Dendritic cell treated with granulocyte-macrophage colony-stimulating factor and Interleukin-4, amounts not matched to agents 40 ng/mL and 50 ng/mL, for 4 days (primary cell): ENCODE results near the gene PHETA2.
"Not testable (repeated sequence)": the region's sequence is repeated elsewhere in the genome, so short reads cannot be mapped to it uniquely, and the experiment has no call there.

Source experiments
- H3K27ac Mint-ChIP-seq: one replicate; pipeline ENCODE4 v1.8.0; 2022; ENCODE audit warnings: mild to moderate bottlenecking, mixed read lengths
- H3K27me3 Mint-ChIP-seq: one replicate; pipeline ENCODE4 v1.8.0; 2022; ENCODE audit warnings: mild to moderate bottlenecking, mixed read lengths
- H3K36me3 Mint-ChIP-seq: one replicate; pipeline ENCODE4 v1.8.0; 2022; ENCODE audit warnings: low read depth, mixed read lengths
- H3K4me1 Mint-ChIP-seq: one replicate; pipeline ENCODE4 v1.8.0; 2022; ENCODE audit warnings: low read depth, mixed read lengths
- H3K4me3 Mint-ChIP-seq: one replicate; pipeline ENCODE4 v1.8.0; 2022; ENCODE audit warnings: mild to moderate bottlenecking, moderate library complexity, mixed read lengths
- H3K9me3 Mint-ChIP-seq: one replicate; pipeline ENCODE4 v1.8.0; 2022; ENCODE audit warnings: mixed read lengths
- intact Hi-C: fragments of 100-400 bp; cut with micrococcal nuclease; formaldehyde crosslinking; loops from one replicate; pipeline ENCODE4 v1.15.0; 2022

Gene PHETA2

DNA sequence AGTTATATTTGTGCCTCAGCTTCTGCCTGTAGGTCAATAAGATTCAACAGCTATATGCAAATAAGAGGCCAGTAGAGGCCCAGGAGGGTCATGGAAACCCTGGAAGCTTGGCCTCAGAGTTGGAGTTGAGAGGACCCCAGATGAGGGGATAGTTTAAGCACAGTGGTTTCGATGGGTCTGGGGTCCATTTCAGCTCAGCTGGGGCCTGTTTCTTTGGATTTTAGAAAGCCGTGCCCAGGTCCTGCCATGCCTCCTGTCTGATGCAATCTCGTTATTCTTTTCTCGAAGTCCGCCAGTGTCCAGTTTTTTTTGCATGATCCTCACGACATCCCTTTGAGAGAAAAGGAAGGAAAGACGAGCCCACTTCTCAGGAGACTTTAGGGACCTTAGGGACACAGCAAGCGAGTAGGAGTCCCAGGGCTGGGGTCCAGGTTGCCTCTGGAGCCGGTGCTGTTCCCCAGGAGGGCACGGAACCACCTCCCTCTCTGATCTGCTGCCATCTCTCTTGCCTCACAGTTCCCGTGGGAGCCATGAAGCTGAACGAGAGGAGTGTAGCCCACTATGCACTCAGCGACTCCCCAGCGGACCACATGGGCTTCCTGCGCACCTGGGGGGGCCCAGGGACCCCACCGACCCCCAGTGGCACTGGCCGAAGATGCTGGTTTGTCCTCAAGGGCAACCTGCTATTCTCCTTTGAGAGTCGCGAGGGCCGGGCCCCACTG, 2.9 kb downstream of the PHETA2 start:
- intact Hi-C loops = no loop called here
- H3K4me1 Mint-ChIP-seq = peaks cover 60% of the 10 kb centered on the region
- peaks cover 60% of the 10 kb centered on the region for H3K36me3 Mint-ChIP-seq
- peak overlapping the region; percentile 98 for H3K27ac Mint-ChIP-seq
- H3K4me3 Mint-ChIP-seq = no peak overlapping the region
- no peaks in the 10 kb centered on the region for H3K27me3 Mint-ChIP-seq
- H3K9me3 Mint-ChIP-seq = no peaks in the 10 kb centered on the region

DNA sequence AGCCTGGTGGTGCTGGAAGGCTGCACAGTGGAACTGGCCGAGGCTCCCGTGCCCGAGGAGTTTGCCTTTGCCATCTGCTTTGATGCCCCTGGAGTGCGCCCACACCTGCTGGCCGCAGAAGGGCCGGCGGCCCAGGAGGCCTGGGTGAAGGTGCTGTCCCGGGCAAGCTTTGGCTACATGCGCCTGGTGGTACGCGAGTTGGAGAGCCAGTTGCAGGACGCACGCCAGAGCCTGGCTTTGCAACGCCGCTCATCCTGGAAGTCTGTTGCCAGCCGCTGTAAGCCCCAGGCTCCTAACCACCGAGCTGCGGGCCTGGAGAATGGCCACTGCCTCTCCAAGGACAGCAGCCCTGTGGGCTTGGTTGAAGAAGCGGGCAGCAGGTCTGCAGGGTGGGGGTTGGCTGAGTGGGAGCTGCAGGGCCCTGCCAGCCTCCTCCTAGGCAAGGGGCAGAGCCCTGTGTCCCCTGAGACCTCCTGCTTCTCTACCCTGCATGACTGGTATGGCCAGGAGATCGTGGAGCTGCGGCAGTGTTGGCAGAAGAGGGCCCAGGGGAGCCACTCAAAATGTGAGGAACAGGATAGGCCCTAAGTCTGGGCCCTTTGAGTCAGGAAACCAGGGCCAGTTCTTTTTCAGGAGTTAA, 3.6 kb downstream of the PHETA2 start:
- Mint-ChIP-seq H3K27me3 (no peaks in the 10 kb centered on the region), H3K9me3 (no peaks in the 10 kb centered on the region), H3K4me1 (peaks cover 60% of the 10 kb centered on the region), H3K27ac (peak overlapping the region; percentile 98), H3K36me3 (peaks cover 67% of the 10 kb centered on the region), H3K4me3 (no peak overlapping the region)
- intact Hi-C loops = loop anchor here (2.0 kb wide), 1 partner anchor 111 kb away; no protein-coding TSS in a partner anchor

DNA sequence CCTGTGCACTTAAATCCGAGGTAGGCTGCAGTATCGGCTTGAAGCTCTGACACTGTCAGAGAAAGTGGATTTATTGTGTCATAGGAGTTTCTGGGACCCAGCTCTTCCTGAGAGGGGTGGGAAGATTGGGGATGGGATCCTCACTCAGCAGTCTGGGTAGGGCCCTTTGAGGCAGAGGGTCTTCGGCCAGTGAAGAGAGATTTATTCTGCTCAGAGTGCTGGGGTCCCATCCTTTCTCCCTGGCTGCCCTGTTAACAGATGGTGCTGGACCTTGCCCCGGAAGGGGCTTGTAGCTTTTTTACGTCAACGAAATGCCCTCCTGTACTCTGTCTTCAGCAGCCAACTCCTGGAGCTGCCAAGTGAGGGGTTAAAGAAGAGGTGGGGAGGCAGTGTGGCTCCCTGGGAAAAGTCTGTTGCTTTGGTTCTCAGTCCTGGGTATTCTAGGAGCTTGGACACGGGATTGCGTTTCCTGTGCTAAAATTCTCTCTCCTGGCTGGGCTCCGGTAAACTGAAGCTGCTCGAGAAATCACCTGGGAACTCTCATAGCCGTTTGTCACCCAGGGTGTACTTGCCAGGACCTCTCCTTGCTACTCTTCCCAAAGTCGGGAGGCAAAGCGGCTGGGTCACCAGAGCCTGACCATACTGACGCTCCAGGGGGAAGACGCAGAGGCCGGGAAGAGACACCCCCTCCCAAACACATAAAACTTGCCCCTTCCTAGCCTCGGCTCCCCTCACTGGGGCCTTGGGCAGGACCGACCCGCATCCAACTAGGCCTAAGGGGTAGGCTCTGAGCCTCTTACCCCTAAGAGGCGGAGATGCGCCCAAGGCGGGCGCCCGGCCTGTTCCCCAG, 4.6 kb downstream of the PHETA2 start:
- peak overlapping the region; percentile 98 for H3K27ac Mint-ChIP-seq
- peaks cover 75% of the 10 kb centered on the region for H3K36me3 Mint-ChIP-seq
- peaks cover 52% of the 10 kb centered on the region for H3K4me1 Mint-ChIP-seq
- peak overlapping the region; percentile 85 for H3K4me3 Mint-ChIP-seq
- H3K9me3 Mint-ChIP-seq = no peaks in the 10 kb centered on the region
- intact Hi-C loops = loop anchor here (1.0 to 2.0 kb wide), 3 partner anchors 8 to 112 kb away; partner anchors contain the start of genes NAGA and NDUFA6
- no peaks in the 10 kb centered on the region for H3K27me3 Mint-ChIP-seq

DNA sequence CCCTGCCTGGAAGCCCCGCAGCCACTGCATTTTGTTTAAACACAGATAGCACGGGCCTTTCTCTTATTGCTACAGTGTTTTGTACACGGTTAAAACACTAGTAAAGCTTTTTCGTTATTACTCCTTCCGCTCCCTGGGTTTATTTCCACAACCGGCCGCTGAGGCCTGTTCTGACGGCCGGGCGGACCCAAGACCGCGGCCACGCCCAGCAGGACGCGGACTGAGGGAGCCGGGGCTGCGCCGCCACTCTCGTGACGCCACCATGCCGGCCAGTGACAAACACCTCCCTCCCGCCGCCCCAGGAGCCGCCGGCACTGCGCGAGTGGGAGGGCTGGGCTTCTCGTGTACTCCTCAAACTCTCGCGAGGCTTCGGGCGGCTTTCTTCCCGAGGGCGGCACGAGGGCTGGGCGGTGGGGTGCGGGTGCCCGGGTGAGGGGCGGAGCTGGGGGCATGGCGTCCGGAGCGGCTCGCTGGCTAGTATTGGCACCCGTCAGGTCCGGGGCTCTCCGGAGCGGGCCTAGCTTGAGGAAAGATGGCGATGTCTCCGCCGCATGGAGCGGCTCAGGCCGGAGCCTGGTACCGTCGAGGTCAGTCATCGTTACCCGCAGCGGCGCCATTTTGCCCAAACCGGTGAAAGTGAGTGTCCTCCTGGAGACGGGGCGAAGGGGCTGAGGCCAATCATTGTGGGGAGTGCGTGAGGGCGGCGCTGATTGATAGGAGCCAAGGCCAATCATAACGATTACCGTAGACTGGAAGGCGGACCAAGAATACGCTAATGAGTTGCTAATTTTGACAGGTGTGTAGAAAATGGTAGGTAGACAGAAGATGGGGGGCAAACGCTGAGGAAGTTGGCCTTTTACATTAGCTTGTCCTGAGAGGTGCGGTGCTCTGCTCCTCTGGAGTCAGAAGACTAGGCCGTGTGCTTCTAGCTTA, 5.5 kb downstream of the PHETA2 start, which contains the start of gene SMDT1:
SMDT1 (plus strand) TSS at position 382 of the 933 bp plus-strand sequence; CDS start at position 451, 69 bp downstream.
- Mint-ChIP-seq H3K27ac (peak within 1 kb of the TSS; percentile 98), H3K9me3 (no peaks in the 10 kb centered on the region), H3K4me3 (peak within 1 kb of the TSS; percentile 85), H3K27me3 (no peaks in the 10 kb centered on the region), H3K36me3 (peaks cover 84% of the 10 kb centered on the region), H3K4me1 (peaks cover 60% of the 10 kb centered on the region)
- intact Hi-C loops = loop anchor here (1.0 to 2.0 kb wide), 3 partner anchors 9 to 113 kb away; partner anchors contain the start of genes NAGA and NDUFA6

DNA sequence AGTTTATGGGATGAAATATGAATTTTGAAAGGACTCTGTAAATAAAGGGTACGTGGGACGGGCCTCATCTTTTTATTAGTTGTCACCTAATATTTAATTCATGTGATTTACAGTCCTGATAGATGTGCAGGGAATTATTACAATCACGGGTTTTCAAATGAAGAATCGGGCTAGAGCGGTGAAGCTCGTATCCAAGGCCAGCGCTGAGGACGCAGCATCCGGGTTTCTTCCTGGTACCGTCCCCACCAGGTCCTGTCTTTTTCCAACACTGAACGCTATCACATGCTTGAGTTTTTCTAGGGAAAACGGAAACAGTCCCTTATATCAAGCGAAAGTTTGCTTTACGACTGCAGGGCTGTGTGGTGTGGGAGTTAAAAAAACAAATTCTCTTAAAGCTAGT, 6.2 kb downstream of the PHETA2 start:
- Mint-ChIP-seq H3K4me3 (peak overlapping the region; percentile 85), H3K4me1 (peaks cover 58% of the 10 kb centered on the region), H3K27me3 (no peaks in the 10 kb centered on the region), H3K9me3 (no peaks in the 10 kb centered on the region), H3K27ac (peak overlapping the region; percentile 98), H3K36me3 (peaks cover 86% of the 10 kb centered on the region)
- intact Hi-C loops = no loop called here

DNA sequence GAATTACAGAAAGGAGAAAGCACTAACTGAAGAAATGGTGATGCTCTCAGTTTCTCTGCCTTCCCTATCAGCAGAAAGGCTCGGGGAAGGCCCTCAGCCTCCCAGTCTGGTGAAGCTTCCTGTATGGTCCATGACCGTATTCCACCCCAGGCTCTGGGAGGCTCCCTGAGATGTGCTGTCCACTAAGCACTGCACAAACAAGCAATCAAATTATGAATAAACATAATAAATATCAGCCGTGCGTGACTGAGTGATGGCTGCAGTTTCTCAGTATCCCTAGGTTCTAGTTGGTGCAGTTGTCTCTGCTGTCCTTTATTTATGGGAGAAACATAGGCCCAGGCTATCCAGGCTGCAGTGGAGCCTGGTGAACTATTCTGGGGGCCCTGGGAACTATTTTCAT, 9.1 kb downstream of the PHETA2 start:
- Mint-ChIP-seq H3K9me3 (no peaks in the 10 kb centered on the region), H3K4me1 (peaks cover 40% of the 10 kb centered on the region), H3K27me3 (no peaks in the 10 kb centered on the region), H3K4me3 (no peak overlapping the region), H3K36me3 (peaks cover 82% of the 10 kb centered on the region), H3K27ac (no peak overlapping the region)
- intact Hi-C loops = no loop called here

DNA sequence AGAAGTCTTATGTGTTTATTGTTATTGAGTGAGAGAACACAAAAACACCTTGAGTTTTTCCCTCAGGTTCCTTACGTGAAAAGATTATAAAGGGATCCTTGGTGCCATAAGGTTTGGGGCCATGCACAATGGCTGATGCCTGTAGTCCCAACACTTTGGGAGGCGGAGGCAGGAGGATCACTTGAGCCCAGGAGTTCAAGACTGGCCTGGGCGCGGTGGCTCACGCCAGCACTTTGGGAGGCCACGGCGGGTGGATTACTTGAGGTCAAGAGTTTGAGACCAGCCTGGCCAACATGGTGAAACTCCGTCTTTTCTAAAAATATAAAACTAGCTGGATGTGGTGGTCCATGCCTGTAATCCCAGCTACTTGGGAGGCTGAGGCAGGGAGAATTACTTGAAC, 10.8 kb downstream of the PHETA2 start:
- Mint-ChIP-seq H3K27ac (peak overlapping the region; percentile 1), H3K9me3 (no peaks in the 10 kb centered on the region), H3K4me3 (no peak overlapping the region), H3K4me1 (peaks cover 42% of the 10 kb centered on the region), H3K27me3 (no peaks in the 10 kb centered on the region), H3K36me3 (peaks cover 78% of the 10 kb centered on the region)
- intact Hi-C loops = no loop called here

DNA sequence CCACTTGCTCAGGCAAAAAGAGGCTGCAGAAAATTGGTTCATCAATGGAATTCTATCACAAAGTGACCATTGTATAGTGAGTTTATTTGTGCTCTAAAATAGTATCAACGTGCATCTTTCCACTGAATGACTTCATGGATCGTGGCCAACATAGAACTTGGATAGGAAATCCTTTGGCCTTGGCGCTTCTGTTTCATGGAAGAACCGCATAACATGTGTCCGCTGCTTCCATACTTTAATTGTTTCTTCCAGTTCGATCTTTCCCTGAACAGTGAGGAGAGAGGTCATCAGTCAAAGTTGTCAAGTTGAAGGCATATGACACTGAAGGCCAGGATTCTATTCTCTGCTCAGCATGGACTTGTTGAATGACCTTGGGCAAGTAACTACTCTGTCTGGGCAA, 12.0 kb downstream of the PHETA2 start:
- no peak overlapping the region for H3K27ac Mint-ChIP-seq
- peaks cover 83% of the 10 kb centered on the region for H3K36me3 Mint-ChIP-seq

DNA sequence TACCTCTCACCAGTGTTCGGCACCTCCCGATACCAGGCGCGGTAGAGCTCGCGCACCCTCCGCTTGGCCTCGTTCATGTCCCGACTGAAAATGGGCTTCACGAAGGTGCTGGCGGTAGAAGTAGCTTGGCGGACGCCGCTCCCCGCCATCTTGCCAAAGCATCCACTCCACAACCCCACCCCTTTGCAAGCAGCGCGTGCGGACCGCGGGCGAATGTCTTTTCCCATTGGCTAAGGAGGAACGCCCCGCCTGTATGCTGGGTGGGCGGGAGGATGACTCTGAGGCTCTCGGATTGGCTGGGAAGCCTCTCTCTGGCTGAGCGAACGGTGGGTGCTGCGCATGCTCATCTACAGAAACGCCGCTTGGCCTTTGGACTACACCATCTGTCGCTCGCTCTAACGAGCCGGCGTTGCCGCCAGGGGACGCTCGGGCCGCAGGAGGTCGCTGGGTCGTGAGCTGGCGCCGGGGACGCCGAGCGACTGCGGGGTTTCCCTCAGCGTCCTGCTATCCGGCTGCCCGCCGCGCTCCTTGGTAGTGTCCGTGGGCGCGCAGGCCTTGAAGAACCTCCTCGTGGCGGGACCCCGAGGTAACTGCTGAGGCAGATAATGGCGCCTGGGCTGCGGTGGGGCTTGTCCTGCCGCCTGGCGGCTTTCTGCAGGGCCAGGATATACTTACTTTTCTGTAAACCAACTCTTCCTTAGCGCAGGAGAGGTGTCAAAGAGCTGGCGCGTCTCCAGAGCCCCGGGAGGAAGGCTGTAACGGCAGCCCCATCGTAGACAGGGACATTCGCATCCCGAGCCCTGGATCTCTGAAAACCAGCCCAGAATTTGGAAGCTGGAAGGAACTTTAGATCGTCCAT, 16.8 kb downstream of the PHETA2 start, which contains the start of gene NDUFA6:
NDUFA6 (minus strand) TSS at position 177 of the 859 bp plus-strand sequence; CDS start at position 149, 28 bp downstream.
- intact Hi-C loops = loop anchor here (1.0 to 5.0 kb wide), 4 partner anchors 12 to 346 kb away; partner anchors contain the start of genes NAGA, SEPTIN3 and SMDT1
- Mint-ChIP-seq H3K9me3 (no peaks in the 10 kb centered on the region), H3K27me3 (no peaks in the 10 kb centered on the region), H3K4me1 (peaks cover 23% of the 10 kb centered on the region), H3K27ac (peak within 1 kb of the TSS; percentile 100), H3K36me3 (peaks cover 42% of the 10 kb centered on the region), H3K4me3 (peak within 1 kb of the TSS; percentile 98)

More for the DNA sequence above, 12.0 kb downstream of the PHETA2 start:
- H3K4me3 Mint-ChIP-seq = no peak overlapping the region
- peaks cover 45% of the 10 kb centered on the region for H3K4me1 Mint-ChIP-seq
- no peaks in the 10 kb centered on the region for H3K9me3 Mint-ChIP-seq
- intact Hi-C loops = no loop called here
- no peaks in the 10 kb centered on the region for H3K27me3 Mint-ChIP-seq

DNA sequence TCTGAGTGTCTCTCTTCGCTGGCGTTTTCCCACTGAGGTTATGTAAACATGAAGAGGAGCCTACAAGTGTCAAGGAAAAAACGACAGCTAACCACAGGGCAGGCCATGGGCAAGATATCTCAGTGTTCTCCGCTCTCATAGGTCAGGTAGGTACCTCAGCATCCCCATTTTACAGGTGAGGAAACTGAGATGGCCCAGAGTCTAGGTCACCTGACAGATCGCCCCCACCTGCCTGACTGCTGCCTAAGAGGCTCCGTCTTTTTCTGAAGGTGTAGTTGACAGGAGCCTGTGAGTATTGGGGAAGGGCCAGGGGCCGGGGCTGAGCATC, 17.4 kb downstream of the PHETA2 start:
- Mint-ChIP-seq H3K9me3 (no peaks in the 10 kb centered on the region), H3K27ac (peak overlapping the region; percentile 100), H3K4me3 (peak overlapping the region; percentile 98), H3K4me1 (peaks cover 23% of the 10 kb centered on the region), H3K27me3 (no peaks in the 10 kb centered on the region), H3K36me3 (peaks cover 36% of the 10 kb centered on the region)
- intact Hi-C loops = loop anchor here (5.0 kb wide), 2 partner anchors 124 to 346 kb away; partner anchors contain the start of gene SEPTIN3

DNA sequence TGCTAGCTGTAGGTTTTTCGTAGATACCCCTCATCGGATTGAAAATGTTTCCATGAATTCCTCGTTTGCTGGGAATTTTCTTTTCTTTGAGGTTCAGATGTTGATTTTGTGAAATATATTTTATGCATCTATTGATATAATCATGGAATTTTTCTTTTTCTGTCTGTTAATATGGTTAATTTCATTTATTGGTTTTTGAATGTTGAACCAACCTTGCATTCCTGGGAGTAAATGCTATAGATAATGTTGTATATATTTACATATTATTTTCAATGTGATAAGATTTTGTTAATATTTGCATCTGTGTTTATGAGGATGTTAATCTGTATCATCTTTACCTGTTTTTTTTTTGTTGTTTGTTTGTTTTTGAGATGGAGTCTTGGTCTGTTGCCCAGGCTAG, 27.2 kb downstream of the PHETA2 start:
- Mint-ChIP-seq H3K4me3 (no peak overlapping the region), H3K9me3 (peaks cover 62% of the 10 kb centered on the region), H3K27ac (no peak overlapping the region), H3K4me1 (no peaks in the 10 kb centered on the region), H3K36me3 (peaks cover 39% of the 10 kb centered on the region), H3K27me3 (no peaks in the 10 kb centered on the region)
- intact Hi-C loops = no loop called here

DNA sequence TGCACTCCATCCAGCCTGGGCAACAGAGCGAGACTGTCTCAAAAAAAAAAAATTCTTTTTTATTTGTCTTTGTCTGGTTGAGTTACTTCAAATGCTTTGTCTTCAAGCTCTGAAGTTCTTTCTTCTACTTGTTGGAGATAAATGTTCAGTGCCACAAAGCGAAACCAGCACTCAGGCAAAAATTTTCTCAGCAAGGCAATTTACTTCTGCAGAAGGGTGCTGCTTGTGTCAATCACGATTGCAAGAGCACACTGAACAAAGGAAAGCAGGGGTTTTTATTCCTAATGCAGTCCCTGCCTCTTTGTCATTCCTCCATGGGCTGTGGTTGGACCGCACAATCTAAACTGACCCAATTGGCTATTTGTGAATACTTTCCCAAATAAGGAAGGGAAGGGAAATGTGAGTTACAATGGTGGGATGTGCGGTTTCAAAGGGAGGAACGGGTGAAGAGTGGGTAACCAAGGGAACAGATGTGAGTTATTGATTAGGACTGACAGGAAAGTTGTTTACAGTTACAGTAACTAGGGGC, 30.3 kb downstream of the PHETA2 start:
- H3K27ac Mint-ChIP-seq, H3K4me1 Mint-ChIP-seq, intact Hi-C loops, H3K27me3 Mint-ChIP-seq, H3K4me3 Mint-ChIP-seq: not testable (repeated sequence)
- H3K9me3 Mint-ChIP-seq = peaks cover 57% of the 10 kb centered on the region
- peaks cover 34% of the 10 kb centered on the region for H3K36me3 Mint-ChIP-seq
